GM11168 (cell line): Measurements from ENCODE around the gene CCDC91.
"Not testable (repeated sequence)": the region's sequence is repeated elsewhere in the genome, so short reads cannot be mapped to it uniquely, and the experiment has no call there.

Experiments
- in situ Hi-C: fragments of 300-500 bp; cut with MboI; formaldehyde crosslinking; loops from one replicate; pipeline ENCODE4 v1.12.0; 2022; ENCODE audit warnings: low sequenced_read_pairs; ENCODE audit not compliant: unreplicated experiment

CCDC91 gene

DNA sequence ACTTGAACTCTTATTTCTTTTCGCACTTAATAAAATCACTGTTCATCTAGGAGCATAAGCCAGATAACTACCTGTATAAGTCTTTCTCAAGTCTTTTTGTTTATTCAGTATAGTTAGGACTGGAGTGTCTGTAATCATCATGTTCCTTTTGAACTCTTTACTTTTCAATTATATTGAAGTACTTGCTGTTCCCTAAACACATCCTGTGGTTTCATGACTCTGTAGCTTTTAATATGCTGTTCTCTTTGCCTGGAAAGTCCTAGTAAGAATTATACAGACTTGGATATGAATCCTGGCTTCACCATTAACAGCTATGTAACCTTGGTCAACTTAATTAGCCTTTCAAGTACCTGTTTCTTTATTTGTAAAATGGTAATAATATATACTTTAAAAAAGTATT, 88.2 kb downstream of the CCDC91 start:
- in situ Hi-C loops, result no loop called here

DNA sequence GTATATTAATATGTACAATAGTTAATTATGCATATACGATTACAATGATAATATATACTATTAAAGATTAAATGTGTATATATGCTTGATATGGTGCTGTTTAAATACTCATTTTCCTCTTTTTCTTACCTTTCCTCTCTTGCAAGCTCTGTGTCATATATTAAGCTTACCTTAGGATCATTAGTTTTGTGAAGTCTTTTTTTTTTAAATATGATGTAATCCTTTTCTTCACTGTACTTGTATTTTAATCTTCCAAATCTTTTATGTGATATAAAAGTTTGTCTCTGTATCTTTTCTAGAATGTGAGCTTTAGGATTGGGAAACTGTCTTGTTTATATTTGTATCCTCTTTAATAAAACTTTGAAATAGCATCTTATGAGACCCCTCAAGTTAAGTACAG, 88.7 kb downstream of the CCDC91 start:
- in situ Hi-C loops, result no loop called here

GRCh38 chr12:28286352-28286751, 96.1 kb downstream of the CCDC91 start:
- in situ Hi-C loops, result no loop called here

DNA sequence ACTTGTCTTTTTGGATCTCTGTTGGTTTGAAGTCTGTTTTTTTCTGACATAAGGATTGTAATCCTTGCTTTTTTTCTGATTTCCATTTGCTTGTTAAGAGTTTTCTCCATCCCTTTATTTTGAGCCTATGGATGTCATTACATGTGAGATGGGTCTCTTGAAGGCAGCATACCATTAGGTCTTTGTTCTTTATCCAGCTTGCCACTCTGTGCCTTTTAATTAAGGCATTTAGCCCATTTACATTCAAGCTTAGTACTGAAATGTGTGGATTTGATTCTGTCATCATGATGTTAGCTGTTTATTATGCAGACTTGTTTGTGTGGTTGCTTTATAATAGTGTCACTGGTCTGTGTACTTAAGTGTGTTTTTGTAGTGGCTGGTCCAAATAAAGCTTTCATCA, 100.0 kb downstream of the CCDC91 start:
- in situ Hi-C loops, result no loop called here

- in situ Hi-C loops, result no loop called here
Measured at GRCh38 chr12:28292699-28293098, 102.4 kb downstream of the CCDC91 start.

DNA sequence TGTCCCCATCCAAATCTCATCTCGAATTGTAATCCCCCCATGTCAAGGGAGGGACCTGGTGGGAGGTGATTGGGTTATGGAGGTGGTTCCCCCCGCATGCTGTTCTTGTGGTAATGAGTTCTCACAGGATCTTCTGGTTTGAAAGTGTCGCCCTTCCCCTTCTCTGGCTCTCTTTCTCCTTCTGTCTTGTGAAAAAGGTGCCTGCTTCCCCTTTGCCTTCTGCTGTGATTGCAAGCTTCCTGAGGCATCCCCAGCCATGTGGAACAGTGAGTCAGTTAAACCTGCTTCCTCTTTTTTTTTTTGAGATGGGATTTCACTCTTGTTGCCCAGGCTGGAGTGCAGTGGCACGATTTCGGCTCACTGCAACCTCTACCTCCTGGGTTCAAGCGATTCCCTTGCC, 104.0 kb downstream of the CCDC91 start:
- in situ Hi-C loops, result no loop called here

- in situ Hi-C loops, result no loop called here
Measured at GRCh38 chr12:28296287-28296686, 106.0 kb downstream of the CCDC91 start.

GRCh38 chr12:28303192-28303591, 112.9 kb downstream of the CCDC91 start:
- in situ Hi-C loops, result no loop called here

DNA sequence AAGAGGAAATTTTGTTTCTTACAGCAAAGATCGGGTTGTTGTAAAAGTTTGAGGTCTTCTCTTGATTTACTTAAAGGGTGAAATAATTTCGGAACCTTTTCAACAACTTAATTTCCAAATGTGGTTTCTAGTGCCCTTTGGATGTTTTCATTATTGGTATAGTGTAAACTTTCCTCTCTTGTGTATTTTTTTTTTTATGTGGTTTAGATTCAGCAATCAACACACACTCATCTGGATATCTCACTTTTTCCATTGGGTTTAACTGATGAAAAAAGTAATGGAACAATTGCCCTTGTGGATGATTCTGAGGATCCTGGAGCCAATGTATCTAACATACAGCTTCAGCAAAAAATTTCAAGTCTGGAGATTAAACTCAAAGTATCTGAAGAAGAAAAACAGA, 116.3 kb downstream of the CCDC91 start:
- in situ Hi-C loops, result no loop called here

DNA sequence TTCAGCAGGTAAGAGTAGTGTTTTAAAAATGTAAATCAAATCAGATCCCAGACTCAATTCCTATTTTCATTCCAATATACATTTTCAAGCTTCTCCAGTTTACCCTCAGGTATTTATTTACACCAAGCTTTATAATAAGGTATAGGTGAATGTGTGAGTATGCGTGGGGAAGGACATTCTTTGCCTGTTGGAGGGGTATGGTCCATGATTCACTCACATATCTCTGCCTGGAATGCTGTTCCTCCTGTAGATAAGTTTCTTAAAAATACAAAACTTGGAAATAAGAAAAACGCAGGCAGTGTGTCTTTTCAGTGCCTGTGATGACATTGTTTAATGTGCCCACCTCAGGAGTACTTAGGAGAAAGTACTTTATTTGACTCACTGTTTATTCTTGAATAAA, 118.6 kb downstream of the CCDC91 start:
- in situ Hi-C loops, result no loop called here

- in situ Hi-C loops, result no loop called here
Measured at GRCh38 chr12:28313631-28314030, 123.4 kb downstream of the CCDC91 start.

DNA sequence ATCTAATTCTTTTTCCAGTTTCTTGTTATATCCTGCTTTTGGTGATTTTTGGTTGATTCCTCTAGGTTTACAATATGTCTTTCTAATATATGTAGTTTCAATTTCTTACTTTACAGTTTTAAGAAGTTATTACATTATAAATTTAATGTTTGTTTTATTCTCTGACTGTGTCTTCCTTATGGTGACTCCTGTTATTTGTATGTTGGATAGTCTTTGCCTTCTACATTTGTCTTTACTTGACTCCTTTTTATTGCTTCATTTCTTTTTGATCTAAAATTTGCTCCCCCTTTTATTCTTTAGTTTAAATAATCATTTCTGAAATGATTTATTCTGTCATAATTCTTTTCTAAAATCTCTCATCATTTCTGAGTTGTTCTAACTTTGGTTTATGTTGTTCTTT, 125.8 kb downstream of the CCDC91 start:
- in situ Hi-C loops, result no loop called here

DNA sequence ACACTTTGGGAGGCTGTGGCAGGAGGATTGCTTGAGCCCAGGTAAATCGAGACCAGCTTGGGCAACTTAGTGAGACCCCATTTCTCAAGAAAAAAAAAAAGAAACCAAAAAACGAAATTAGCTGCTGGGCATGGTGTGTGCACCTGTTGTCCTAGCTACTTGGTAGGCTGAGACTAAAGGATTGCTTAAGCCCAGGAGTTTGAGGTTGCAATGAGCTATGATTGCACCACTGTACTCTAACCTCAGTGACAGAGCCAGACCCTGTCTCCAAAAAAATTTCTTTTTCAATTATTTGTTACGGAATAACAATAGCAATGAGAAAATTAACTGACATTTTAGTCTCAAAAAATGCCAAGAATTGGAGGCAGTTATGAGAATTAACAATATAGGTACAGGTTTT, 128.0 kb downstream of the CCDC91 start:
- in situ Hi-C loops, result no loop called here

GRCh38 chr12:28320353-28320752, 130.1 kb downstream of the CCDC91 start:
- in situ Hi-C loops, result no loop called here

DNA sequence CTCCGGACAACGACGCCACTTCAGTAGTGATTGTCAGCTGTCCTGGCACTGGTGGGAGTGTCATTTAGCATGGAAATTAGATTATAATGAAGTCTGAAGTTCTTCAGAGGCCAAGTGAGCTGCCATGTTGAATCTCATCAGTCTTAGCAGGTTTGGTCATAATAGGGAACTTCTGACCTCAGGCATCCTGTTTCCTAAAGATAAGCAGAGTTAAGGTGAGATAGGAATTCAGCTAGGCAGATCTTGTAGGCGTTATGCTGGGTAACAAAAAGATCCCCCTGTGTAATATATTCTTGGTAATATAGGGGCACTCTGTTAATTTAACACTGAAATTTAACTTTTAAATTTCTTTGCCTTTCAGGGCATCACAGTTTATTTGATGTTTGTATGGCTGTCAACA, 137.5 kb downstream of the CCDC91 start:
- in situ Hi-C loops, result no loop called here

- in situ Hi-C loops, result no loop called here
Measured at GRCh38 chr12:28328967-28329366, 138.7 kb downstream of the CCDC91 start.

DNA sequence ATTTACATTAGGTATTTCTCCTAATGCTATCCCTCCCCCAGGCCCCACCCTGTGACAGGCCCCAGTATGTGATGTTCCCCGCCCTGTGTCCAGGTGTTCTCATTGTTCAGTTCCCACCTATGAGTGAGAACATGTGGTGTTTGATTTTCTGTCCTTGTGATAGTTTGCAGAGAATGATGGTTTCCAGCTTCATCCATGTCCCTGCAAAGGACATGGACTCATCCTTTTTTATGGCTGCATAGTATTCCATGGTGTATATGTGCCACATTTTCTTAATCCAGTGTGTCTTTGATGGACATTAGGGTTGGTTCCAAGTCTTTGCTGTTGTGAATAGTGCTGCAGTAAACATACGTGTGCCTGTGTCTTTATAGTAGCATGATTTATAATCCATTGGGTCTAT, 139.5 kb downstream of the CCDC91 start:
- in situ Hi-C loops, result not testable (repeated sequence)

DNA sequence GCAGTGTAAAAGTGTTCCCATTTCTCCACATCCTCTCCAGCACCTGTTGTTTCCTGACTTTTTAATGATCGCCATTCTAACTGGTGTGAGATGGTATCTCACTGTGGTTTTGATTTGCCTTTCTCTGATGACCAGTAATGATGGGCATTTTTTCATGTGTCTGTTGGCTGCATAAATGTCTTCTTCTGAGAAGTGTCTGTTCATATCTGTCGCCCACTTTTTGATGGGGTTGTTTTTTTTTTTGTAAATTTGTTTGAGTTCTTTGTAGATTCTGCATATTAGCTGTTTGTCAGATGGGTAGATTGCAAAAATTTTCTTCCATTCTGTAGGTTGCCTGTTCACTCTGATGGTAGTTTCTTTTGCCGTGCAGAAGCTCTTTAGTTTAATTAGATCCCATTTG, 140.0 kb downstream of the CCDC91 start:
- in situ Hi-C loops, result not testable (repeated sequence)

GRCh38 chr12:28331130-28331529, 140.9 kb downstream of the CCDC91 start:
- in situ Hi-C loops, result no loop called here

DNA sequence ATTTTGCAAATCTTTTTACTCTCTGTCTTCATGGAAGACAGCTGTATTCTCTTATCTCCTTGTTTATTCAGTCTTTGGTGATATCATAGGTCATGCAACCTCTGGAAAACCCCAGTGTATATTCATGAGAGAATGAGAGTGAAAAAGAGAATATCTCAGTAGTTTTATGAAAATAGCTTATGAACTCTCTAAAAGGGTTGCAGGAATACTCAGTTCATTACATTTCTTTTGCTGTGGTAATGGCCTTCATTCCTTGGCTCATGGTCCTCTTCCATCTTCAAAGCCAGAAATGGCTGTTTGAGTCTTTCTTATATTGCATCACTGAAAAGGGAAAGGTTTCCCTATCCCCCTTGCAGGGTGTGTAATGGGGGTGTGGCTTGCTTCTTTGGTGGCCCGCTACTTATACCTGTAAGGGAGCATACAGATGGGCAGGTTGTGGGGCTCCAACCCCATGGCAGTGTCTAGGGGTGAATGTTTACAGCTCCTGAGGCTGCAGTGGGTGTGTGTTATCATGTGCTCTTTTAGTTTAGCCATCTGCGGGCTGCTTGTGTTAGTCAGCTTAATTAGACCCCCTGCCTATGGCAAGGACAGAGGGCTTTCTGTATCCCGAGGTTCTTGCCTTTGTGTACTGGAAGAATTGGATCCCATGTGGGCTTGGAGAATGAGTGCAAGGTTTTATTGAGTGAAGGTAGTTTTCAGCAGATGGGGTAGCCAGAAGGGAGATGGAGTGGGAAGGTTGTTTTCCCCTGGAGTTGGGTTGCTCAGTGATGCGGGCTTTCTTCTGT, 150.2 kb downstream of the CCDC91 start:
- in situ Hi-C loops, result no loop called here

DNA sequence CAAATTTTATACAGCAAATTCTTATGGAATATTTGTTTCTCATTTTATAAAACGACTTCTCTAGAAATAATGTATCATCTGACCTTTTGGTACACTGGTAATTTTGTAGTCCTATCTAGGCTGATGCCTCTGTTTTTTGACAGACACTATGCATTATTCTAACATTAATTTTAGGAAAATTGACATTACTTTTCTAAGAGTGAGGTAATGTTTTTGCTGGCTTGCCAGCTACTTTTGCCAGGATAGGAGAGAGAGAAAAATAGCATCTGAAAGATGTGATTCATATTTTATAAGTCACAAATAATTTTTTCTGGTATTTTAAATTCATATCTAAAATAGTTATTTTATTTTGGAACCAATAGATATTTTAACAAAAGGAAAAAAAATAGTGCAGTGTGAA, 153.5 kb downstream of the CCDC91 start:
- in situ Hi-C loops, result no loop called here

DNA sequence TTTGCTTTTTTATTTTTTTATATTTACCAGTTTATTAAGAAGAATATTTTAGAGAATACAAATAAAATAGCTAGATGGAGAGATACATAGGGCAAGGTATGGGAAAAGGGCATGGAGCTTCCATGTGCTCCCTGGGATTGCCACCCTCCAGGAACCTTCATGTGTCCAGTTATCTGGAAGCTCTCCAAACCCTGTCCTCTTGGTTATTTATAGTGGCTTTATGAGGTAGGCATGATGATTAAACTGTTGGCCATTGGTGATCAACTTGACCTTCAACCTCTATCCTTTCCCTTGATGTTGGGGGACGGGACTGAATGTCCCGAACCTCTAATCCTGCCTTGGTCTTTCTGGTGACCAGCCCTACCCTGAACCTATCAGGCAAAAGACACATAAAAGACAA, 156.3 kb downstream of the CCDC91 start:
- in situ Hi-C loops, result no loop called here

- in situ Hi-C loops, result no loop called here
Measured at GRCh38 chr12:28349196-28349595, 158.9 kb downstream of the CCDC91 start.
